HepG2 (cell line): Measurements from ENCODE around the gene MAGI1. TPM values are rescaled to one million over a fixed set of nuclear protein-coding genes. Genes with fewer than 3 reads are reported as not detected.

ENCODE experiments used
- AFF4 ChIP-seq: sonication (generic); formaldehyde crosslinking; IDR thresholded peaks from 2 replicates; pipeline ENCODE4 v1.4.0; 2020; ENCODE audit warnings: missing genetic modification reagents
- CAMTA2 ChIP-seq: sonication (generic); formaldehyde crosslinking; IDR thresholded peaks from 2 replicates; pipeline ENCODE4 v1.4.0; 2020; ENCODE audit warnings: mild to moderate bottlenecking, missing genetic modification reagents, borderline replicate concordance
- FOXO1 ChIP-seq: sonication (generic); formaldehyde crosslinking; IDR thresholded peaks from 2 replicates; pipeline ENCODE4 v1.4.0; 2020; ENCODE audit warnings: missing genetic modification reagents
- HDAC1 ChIP-seq: sonication (generic); formaldehyde crosslinking; IDR thresholded peaks from 2 replicates; pipeline ENCODE4 v1.5.1; 2020; ENCODE audit warnings: mild to moderate bottlenecking, missing genetic modification reagents
- MTF1 ChIP-seq: sonication (generic); formaldehyde crosslinking; IDR thresholded peaks from 2 replicates; pipeline ENCODE4 v1.5.0; 2020; ENCODE audit warnings: missing genetic modification reagents
- NR2F6 ChIP-seq, 2 experiments: IDR thresholded peaks; 2 replicates each; pipeline ENCODE4 v1.6.1; 2016; ENCODE audit warnings: antibody characterized with exemption in 1 of 2, mild to moderate bottlenecking in 1 of 2
- SMAD3 ChIP-seq: sonication (generic); formaldehyde crosslinking; IDR thresholded peaks from 2 replicates; pipeline ENCODE4 v1.4.0; 2020; ENCODE audit warnings: missing genetic modification reagents
- SOX13 ChIP-seq, 3 experiments: fragments of 450-650 bp in 1 of 3; sonication (generic) in 1 of 3; formaldehyde crosslinking in 1 of 3; IDR thresholded peaks in 2 of 3; conservative IDR thresholded peaks in 1 of 3; 2 replicates each; pipeline versions ENCODE4 v1.5.0 to v1.6.1; 2016 to 2020; ENCODE audit warnings: antibody characterized with exemption in 1 of 3, mild to moderate bottlenecking in 1 of 3, missing compliant biosample characterization in 1 of 3, missing genetic modification reagents in 1 of 3, moderate library complexity in 1 of 3
- SOX5 ChIP-seq: IDR thresholded peaks from 2 replicates; pipeline ENCODE4 v1.6.1; 2016; ENCODE audit warnings: borderline replicate concordance
- SPEN ChIP-seq: sonication (generic); formaldehyde crosslinking; IDR thresholded peaks from 2 replicates; pipeline ENCODE4 v1.5.1; 2020; ENCODE audit warnings: low read depth, mild to moderate bottlenecking, missing genetic modification reagents
- ZEB1 ChIP-seq: IDR thresholded peaks from 2 replicates; pipeline ENCODE4 v1.6.1; 2012; ENCODE audit warnings: mild to moderate bottlenecking, low read depth, inconsistent platforms; ENCODE audit not compliant: insufficient replicate concordance
- ZMAT3 ChIP-seq: sonication (generic); formaldehyde crosslinking; conservative IDR thresholded peaks from 2 replicates; pipeline ENCODE4 v1.7.0; 2021; ENCODE audit warnings: missing genetic modification reagents
- ZNF574 ChIP-seq: sonication (generic); formaldehyde crosslinking; IDR thresholded peaks from 2 replicates; pipeline ENCODE4 v1.4.0; 2020; ENCODE audit warnings: missing genetic modification reagents
- ZNF644 ChIP-seq: IDR thresholded peaks from 2 replicates; pipeline ENCODE4 v1.6.1; 2016; ENCODE audit warnings: low read depth
- ZSCAN21 ChIP-seq: sonication (generic); formaldehyde crosslinking; IDR thresholded peaks from 2 replicates; pipeline ENCODE4 v1.8.0; 2022; ENCODE audit warnings: mild to moderate bottlenecking, missing genetic modification reagents, moderate library complexity, borderline replicate concordance
- polyA plus RNA-seq, 8 experiments: library from polyadenylated mRNA; depleted of rRNA in 3 of 8; stranded (reverse) in 7 of 8; unstranded in 1 of 8; fragments of >200 nt; fragmentation: Illumina TruSeq in 4 of 8; extraction: Trizol in 4 of 8; gene quantifications; 2 replicates each; pipeline versions ENCODE4 v1.2.1 to v1.2.3, GENCODE V29; 2011 to 2016; ENCODE audit warnings: low read depth in 4 of 8, missing spikeins in 1 of 8, mixed read lengths in 1 of 8; ENCODE audit not compliant: insufficient read depth in 1 of 8
- total RNA-seq, 5 experiments: library from RNA; depleted of rRNA; stranded (reverse); fragments of >200 nt; fragmentation: Illumina TruSeq; extraction: Trizol; gene quantifications; 2 replicates each; pipeline ENCODE4 v1.2.3, GENCODE V29; 2016; ENCODE audit warnings: low read depth in 1 of 5
- TF ChIP-seq, protein P1 (sequence below): sonication (generic); formaldehyde crosslinking; IDR thresholded peaks from 2 replicates; pipeline ENCODE4 v1.4.0; 2020; ENCODE audit warnings: mild to moderate bottlenecking, missing genetic modification reagents
- TF ChIP-seq, protein P2 (sequence below): sonication (generic); formaldehyde crosslinking; IDR thresholded peaks from 2 replicates; pipeline ENCODE4 v1.8.0; 2022; ENCODE audit warnings: mild to moderate bottlenecking, missing genetic modification reagents
- TF ChIP-seq, protein P3 (sequence below): sonication (generic); formaldehyde crosslinking; IDR thresholded peaks from 2 replicates; pipeline ENCODE4 v1.4.0; 2020; ENCODE audit warnings: missing genetic modification reagents

The MAGI1 gene
- total and polyA plus RNA-seq, 2 of the 13 experiments (the other 11 are each of a cell fraction or from before 2014, with no cell fraction given) = 22.2 to 26.0 TPM

GRCh38 chr3:65953301-65953812 is 85.4 kb downstream of the MAGI1 start (continued):
- TF ChIP-seq, protein P1, sequence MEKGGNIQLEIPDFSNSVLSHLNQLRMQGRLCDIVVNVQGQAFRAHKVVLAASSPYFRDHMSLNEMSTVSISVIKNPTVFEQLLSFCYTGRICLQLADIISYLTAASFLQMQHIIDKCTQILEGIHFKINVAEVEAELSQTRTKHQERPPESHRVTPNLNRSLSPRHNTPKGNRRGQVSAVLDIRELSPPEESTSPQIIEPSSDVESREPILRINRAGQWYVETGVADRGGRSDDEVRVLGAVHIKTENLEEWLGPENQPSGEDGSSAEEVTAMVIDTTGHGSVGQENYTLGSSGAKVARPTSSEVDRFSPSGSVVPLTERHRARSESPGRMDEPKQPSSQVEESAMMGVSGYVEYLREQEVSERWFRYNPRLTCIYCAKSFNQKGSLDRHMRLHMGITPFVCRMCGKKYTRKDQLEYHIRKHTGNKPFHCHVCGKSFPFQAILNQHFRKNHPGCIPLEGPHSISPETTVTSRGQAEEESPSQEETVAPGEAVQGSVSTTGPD (CRISPR knock-in tag) = peak; percentile 96
- peak; percentile 28; the same call in 1 of the 2 replicates for TF ChIP-seq SPEN (CRISPR knock-in tag)
- 0 out of 2 replicates have a peak, but pooled peaks have one; percentile 41 for TF ChIP-seq AFF4 (CRISPR knock-in tag)
- 0 out of 2 replicates have a peak, but pooled peaks have one; percentile 14 for TF ChIP-seq ZNF574 (CRISPR knock-in tag)
- TF ChIP-seq CAMTA2 = no peak
- TF ChIP-seq SOX13 (IDR thresholded peaks at IDR 0.05) = no peak
- peak in 1 of 2 experiments; percentile 46; a peak in 1 of 4 replicates for TF ChIP-seq SOX13 (CRISPR knock-in tag; conservative IDR thresholded peaks at IDR 0.05 in 1 of 2, IDR thresholded peaks at IDR 0.05 in 1 of 2)
- 0 out of 2 replicates have a peak, but pooled peaks have one; percentile 9 for TF ChIP-seq HDAC1
- peak; percentile 71 for TF ChIP-seq FOXO1 (CRISPR knock-in tag)
- TF ChIP-seq SMAD3 (CRISPR knock-in tag) = 0 out of 2 replicates have a peak, but pooled peaks have one; percentile 18
- TF ChIP-seq ZSCAN21 (CRISPR knock-in tag) = 0 out of 2 replicates have a peak, but pooled peaks have one; percentile 14
- TF ChIP-seq, protein P2, sequence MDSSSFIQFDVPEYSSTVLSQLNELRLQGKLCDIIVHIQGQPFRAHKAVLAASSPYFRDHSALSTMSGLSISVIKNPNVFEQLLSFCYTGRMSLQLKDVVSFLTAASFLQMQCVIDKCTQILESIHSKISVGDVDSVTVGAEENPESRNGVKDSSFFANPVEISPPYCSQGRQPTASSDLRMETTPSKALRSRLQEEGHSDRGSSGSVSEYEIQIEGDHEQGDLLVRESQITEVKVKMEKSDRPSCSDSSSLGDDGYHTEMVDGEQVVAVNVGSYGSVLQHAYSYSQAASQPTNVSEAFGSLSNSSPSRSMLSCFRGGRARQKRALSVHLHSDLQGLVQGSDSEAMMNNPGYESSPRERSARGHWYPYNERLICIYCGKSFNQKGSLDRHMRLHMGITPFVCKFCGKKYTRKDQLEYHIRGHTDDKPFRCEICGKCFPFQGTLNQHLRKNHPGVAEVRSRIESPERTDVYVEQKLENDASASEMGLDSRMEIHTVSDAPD (CRISPR knock-in tag) = peak; percentile 96
- TF ChIP-seq MTF1 (CRISPR knock-in tag) = no peak
- TF ChIP-seq SOX5 (CRISPR knock-in tag) = 0 out of 2 replicates have a peak, but pooled peaks have one; percentile 14
- peak; percentile 73; the same call in 1 of the 2 replicates for TF ChIP-seq ZNF644 (CRISPR knock-in tag)
- peak; percentile 95 for TF ChIP-seq ZEB1
- no peak for TF ChIP-seq NR2F6 (IDR thresholded peaks at IDR 0.05)
- TF ChIP-seq NR2F6 (CRISPR knock-in tag; IDR thresholded peaks at IDR 0.05) = peak; percentile 53
- TF ChIP-seq, protein P3, sequence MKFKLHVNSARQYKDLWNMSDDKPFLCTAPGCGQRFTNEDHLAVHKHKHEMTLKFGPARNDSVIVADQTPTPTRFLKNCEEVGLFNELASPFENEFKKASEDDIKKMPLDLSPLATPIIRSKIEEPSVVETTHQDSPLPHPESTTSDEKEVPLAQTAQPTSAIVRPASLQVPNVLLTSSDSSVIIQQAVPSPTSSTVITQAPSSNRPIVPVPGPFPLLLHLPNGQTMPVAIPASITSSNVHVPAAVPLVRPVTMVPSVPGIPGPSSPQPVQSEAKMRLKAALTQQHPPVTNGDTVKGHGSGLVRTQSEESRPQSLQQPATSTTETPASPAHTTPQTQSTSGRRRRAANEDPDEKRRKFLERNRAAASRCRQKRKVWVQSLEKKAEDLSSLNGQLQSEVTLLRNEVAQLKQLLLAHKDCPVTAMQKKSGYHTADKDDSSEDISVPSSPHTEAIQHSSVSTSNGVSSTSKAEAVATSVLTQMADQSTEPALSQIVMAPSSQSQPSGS (CRISPR knock-in tag) = 0 out of 2 replicates have a peak, but pooled peaks have one; percentile 15
- no peak for TF ChIP-seq ZMAT3 (CRISPR knock-in tag)
